Spinal cord (tissue), 10 donors: ENCODE results near the gene DDI2. TPM values are rescaled to one million over a fixed set of nuclear protein-coding genes. Genes with fewer than 3 reads are reported as not detected.

ENCODE experiments used
- DNase-seq, 6 donors: peaks; one replicate each; pipeline versions ENCODE4 v3.0.0 to v3.0.0-alpha.2; 2013 to 2015; ENCODE audit warnings: low spot score in 6 of 6, low read depth in 4 of 6
- H3K27ac ChIP-seq: one replicate; pipeline ENCODE4 v1.5.1; 2013; ENCODE audit warnings: low read depth, low read length, control low read depth
- H3K27me3 ChIP-seq: one replicate; pipeline ENCODE4 v1.6.1; 2013; ENCODE audit warnings: low read length; ENCODE audit not compliant: control insufficient read depth, insufficient read depth
- H3K36me3 ChIP-seq: one replicate; pipeline ENCODE4 v1.6.1; 2013; ENCODE audit warnings: low read length; ENCODE audit not compliant: control insufficient read depth, insufficient read depth
- H3K4me1 ChIP-seq: one replicate; pipeline ENCODE4 v1.6.1; 2013; ENCODE audit warnings: low read length; ENCODE audit not compliant: control insufficient read depth, insufficient read depth
- H3K4me3 ChIP-seq: one replicate; pipeline ENCODE4 v1.5.1; 2013; ENCODE audit warnings: low read depth, low read length, control low read depth
- H3K9me3 ChIP-seq: one replicate; pipeline ENCODE4 v1.6.1; 2013; ENCODE audit warnings: low read length; ENCODE audit not compliant: control insufficient read depth, insufficient read depth
- WGBS: methylation state at CpG from one replicate; pipeline ENCODE4 v1.1.5; 2013; ENCODE audit warnings: missing lambda C conversion rate; ENCODE audit not compliant: insufficient coverage; 5-methylcytosine and 5-hydroxymethylcytosine counted together
- polyA plus RNA-seq, 2 donors: library from polyadenylated mRNA; unstranded; fragments of 120-200 nt; gene quantifications; one replicate each; pipeline ENCODE4 v1.2.1, GENCODE V29; 2013; ENCODE audit not compliant: insufficient read length in 2 of 2
- total RNA-seq, 2 donors: library from RNA; depleted of rRNA in 1 of 2; stranded (reverse); fragments of 120-200 nt in 1 of 2; fragments of >200 nt in 1 of 2; gene quantifications; one replicate each; pipeline versions ENCODE4 v1.2.3 to v1.2.4, GENCODE V29; 2013 to 2014
- donor health status: healthy.

DDI2 gene
- total and polyA plus RNA-seq, 4 donors: 9.5 to 26.6 (median 12.2) TPM

DNA sequence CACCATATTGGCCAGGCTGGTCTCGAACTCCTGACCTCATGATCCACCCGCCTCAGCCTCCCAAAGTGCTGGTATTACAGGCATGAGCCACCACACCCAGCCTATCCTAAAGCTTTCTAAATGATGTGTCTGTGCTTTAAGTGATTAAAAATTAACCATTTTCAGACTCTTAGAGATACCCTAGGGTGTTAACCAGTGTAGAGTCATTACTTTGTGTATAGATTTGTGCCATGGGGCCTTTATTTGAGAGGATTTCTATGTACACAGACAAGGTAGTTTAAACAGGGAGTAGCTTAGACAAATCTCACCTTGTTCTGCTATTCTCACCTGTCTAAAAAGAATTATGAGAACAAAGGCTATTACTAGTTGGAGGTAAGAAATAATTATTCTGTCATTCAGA lies 54.2 kb downstream of the DDI2 start:
- H3K9me3 ChIP-seq: no peaks in the 10 kb centered on the region
- H3K36me3 ChIP-seq: no peaks in the 10 kb centered on the region
- no peaks in the 10 kb centered on the region for H3K4me1 ChIP-seq
- WGBS: no CpG with 5 or more reads among the region's 2 CpGs
- no peak overlapping the region for H3K4me3 ChIP-seq
- H3K27ac ChIP-seq: no peak overlapping the region
- DNase-seq: no peak
- H3K27me3 ChIP-seq: no peaks in the 10 kb centered on the region

DNA sequence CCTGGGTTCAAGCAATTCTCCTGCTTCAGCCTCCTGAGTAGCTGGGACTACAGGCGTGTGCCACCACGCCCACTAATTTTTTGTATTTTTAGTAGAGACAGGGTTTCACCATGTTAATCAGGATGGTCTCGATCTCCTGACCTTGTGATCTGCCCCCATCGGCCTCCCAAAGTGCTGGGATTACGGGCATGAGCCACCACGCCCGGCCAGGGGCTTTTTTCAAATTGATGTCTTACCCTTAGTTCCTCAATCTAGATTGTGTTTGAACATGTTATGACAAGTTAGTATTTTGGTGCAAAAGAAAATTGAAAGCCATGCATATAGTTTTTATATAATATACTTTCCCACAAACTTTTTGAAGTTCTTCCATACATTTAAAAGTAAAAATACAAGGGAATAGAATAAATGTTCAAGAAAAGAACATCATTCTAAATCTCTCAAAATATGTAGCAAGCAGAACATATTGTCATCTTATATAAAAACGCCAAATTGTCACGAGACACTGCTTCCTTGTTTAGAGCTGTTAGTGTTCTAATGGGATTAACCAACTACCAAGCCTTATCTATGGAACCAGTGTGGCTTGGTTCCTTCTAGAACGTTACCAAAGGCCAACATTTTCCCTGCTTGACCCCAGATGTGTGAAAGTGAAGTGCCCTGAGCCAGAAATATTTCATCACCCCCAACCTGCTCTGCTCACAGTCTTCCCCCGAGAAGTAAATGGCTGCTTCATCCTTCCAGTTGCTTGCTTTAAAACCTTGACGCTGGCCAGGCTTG lies 57.3 kb downstream of the DDI2 start:
- Histone ChIP-seq H3K4me1 (no peaks in the 10 kb centered on the region), H3K36me3 (no peaks in the 10 kb centered on the region), H3K27me3 (no peaks in the 10 kb centered on the region), H3K4me3 (no peak overlapping the region), H3K9me3 (no peaks in the 10 kb centered on the region), H3K27ac (no peak overlapping the region)
- DNase-seq: no peak
- 97% methylated on average over 5 of the region's 12 CpGs for WGBS

DNA sequence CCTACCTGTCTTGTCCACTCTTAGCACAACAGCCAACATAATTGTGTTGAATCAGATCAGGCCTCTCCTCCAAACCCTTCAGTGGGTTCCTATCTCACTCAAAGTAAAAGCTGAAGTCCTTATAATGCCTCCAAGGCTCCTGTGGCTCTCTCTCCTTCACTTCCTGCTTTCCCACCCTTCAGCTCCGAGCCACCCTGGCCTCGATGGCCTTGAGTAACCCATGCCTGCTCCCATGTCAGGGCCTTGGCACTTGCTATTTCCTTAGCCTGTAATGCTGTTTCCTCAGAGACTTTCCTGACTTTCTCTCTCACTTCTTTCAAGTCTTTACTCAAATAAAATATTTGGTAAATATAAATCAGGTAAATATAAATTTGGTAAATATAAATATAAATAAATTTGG lies 58.8 kb downstream of the DDI2 start:
- no peaks in the 10 kb centered on the region for H3K36me3 ChIP-seq
- H3K4me3 ChIP-seq: no peak overlapping the region
- no peaks in the 10 kb centered on the region for H3K27me3 ChIP-seq
- WGBS: 92% methylated on average over 2 of the region's 2 CpGs
- no peaks in the 10 kb centered on the region for H3K9me3 ChIP-seq
- H3K27ac ChIP-seq: no peak overlapping the region
- no peak for DNase-seq
- H3K4me1 ChIP-seq: no peaks in the 10 kb centered on the region

DNA sequence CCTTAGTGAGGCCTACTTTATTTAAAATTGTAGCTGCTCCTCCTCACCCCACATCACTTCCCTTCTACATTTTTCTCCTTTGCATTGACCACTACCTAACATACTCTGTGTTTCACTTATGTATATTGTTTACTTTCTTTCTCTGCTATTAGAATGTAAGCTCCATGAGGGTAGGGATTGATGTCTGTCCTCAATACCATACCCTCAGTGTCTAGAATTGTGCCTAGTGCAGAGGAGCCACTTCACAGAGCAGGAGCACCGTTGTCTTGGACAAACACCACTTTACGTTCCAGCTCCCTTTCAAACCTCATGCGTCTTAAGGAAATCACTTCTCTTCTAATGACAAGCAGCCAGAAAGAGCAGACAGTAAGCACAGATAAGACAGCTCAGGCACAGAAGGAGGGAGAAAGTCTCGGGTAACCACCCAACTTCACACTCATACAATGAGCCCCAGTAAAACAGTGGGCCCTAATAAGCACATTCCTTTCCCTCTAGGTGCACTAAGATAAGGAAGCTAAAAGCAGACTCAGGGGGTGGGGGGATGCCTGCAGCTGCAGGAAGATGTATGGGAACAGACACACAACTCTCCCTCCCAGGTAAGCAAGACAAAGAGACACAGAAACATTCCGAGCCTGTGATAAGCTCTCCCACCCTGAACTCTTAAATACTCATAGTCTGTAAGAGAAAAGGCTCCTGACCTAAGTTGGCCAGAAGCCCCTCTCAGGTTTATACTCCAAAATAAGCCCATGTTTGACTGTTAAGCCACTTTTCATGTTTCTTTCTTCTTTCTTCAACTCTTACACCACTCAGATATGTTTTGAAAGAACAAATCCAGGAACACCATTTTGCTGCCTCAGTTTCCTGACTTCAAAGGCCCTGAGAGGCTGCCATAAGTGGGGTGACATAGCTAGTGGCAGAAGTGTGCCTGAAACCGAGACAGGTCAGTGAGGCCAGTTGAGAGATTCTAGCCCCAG lies 59.7 kb downstream of the DDI2 start:
- WGBS: 89% methylated on average over 5 of the region's 6 CpGs
- Histone ChIP-seq H3K9me3 (no peaks in the 10 kb centered on the region), H3K4me1 (no peaks in the 10 kb centered on the region), H3K27ac (no peak overlapping the region), H3K27me3 (no peaks in the 10 kb centered on the region), H3K36me3 (no peaks in the 10 kb centered on the region), H3K4me3 (no peak overlapping the region)
- no peak for DNase-seq

DNA sequence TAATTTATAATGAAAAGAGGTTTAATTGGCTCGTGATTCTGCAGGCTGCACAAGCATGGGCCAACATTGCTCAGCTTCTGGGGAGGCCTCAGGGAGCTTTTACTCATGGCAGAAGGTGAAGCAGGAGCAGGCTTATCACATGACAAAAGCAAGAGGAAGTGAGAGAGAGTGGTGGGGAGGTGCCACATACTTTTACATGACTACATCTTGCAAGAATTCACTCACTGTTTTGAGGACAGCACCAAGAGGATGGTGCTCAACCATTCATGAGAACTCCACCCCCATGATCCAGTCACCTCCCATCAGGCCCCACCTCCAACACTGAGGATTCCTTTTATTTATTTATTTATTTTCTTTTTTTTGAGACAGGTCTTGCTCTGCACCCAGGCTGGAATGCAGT lies 61.3 kb downstream of the DDI2 start:
- no peaks in the 10 kb centered on the region for H3K36me3 ChIP-seq
- no peaks in the 10 kb centered on the region for H3K27me3 ChIP-seq
- DNase-seq: no peak
- WGBS: 80% methylated on average over 1 of the region's 1 CpG
- no peak overlapping the region for H3K4me3 ChIP-seq
- H3K9me3 ChIP-seq: no peaks in the 10 kb centered on the region
- H3K4me1 ChIP-seq: peaks cover 7% of the 10 kb centered on the region
- no peak overlapping the region for H3K27ac ChIP-seq

DNA sequence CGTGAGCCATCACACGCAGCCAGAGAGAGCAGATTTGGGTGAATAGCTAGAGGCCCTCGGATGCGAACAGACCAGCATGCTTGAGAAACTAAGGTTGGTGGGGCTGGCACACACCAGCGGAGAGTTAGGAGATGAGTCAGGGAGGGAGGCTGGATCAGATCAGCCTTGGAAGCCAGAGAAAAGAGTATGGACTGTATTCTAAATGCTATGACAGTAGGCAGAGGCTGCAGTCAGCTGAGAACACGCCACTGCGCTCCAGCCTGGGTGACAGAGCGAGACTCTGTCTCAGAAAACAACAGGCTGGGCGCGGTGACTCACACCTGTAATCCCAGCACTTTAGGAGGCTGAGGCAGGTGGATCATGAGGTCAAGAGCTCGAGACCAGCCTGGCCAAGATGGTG lies 62.9 kb downstream of the DDI2 start:
- Histone ChIP-seq H3K4me1 (peaks cover 15% of the 10 kb centered on the region), H3K36me3 (no peaks in the 10 kb centered on the region), H3K27me3 (no peaks in the 10 kb centered on the region), H3K4me3 (no peak overlapping the region), H3K9me3 (no peaks in the 10 kb centered on the region), H3K27ac (no peak overlapping the region)
- 92% methylated on average over 7 of the region's 11 CpGs for WGBS
- no peak for DNase-seq

DNA sequence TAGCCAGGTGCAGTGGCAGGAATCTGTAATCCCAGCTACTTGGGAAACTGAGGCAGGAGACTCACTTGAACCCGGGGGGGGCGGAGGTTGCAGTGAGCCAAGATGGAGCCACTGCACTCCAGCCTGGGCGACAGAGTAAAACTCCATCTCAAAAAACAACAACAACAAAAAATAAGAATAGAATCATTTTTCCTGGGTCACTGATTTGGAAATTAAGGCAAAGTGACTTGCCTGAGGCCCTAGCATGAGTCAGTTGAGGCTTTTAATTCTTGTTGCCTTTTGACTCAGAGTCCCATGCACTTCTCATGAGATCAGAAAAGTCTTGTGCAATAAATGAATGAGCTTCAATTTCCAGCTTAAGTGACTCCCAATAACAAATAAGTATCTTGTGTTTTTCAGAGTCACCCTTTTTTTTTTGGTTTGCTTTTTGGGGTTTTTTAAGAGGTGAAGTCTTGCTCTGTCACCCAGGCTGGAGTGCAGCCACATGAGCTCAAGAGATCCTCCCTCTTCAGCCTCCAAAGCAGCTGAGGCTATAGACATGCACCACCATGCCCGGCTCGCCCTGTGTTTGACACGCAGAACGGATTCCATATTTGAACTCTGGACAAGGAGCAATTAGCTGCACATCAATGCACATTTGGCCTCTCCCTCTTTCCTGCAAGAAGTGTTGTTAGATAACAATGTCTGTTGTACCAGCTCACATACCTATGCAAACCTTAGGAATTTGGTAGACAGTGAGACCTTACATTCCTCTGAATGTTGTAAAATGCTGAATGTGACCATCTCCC lies 63.5 kb downstream of the DDI2 start:
- 84% methylated on average over 5 of the region's 7 CpGs for WGBS
- H3K27ac ChIP-seq: no peak overlapping the region
- no peaks in the 10 kb centered on the region for H3K9me3 ChIP-seq
- no peaks in the 10 kb centered on the region for H3K27me3 ChIP-seq
- H3K4me1 ChIP-seq: peaks cover 15% of the 10 kb centered on the region
- no peak for DNase-seq
- no peaks in the 10 kb centered on the region for H3K36me3 ChIP-seq
- no peak overlapping the region for H3K4me3 ChIP-seq

DNA sequence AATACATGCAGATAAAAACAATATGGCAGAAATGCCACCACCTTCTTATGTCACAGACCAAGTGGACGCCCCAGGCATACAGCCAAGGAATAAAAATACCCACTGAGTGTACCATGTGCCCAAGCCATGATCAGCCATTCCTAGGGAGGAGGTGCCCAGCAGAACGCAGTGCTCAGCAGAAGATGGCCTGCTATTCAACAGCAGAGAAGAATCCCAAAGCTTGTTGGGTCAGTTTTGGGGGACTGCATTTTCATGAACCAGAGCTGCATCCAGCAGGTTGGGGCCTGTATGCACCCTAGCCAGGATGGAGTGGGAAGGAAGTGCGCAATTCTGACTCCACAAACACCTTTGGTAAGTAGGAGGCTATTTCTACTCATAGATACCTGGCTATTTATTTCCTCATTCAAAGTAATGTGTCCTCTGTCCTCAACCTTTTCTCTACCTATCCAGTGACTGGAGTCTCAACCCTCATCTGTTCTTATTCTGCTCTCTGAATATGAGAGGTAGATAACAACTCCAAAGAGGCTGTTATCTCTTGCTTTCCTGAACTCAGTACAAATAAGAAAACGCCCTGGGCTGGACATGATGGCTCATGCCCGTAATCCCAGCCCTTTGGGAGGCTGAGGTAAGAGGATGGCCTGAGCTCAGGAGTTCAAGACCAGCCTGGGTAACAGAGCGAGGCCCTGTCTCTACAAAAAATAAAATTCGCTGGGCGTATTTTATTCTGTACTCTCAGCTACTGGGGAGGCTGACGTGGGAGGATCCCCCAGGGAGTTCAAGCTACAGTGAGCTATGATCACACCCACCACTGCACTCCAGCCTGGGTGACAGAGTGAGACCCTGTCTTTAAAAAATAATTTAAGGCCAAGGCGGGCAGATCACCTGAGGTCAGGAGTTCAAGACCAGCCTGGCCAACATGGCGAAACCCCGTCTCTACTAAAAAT lies 64.4 kb downstream of the DDI2 start:
- DNase-seq: no peak
- 93% methylated on average over 8 of the region's 12 CpGs for WGBS
- Histone ChIP-seq H3K4me1 (peaks cover 15% of the 10 kb centered on the region), H3K27ac (no peak overlapping the region), H3K27me3 (no peaks in the 10 kb centered on the region), H3K9me3 (no peaks in the 10 kb centered on the region), H3K4me3 (no peak overlapping the region), H3K36me3 (no peaks in the 10 kb centered on the region)
